Measurements from ENCODE around the gene TIAM2.

TIAM2 gene

DNA sequence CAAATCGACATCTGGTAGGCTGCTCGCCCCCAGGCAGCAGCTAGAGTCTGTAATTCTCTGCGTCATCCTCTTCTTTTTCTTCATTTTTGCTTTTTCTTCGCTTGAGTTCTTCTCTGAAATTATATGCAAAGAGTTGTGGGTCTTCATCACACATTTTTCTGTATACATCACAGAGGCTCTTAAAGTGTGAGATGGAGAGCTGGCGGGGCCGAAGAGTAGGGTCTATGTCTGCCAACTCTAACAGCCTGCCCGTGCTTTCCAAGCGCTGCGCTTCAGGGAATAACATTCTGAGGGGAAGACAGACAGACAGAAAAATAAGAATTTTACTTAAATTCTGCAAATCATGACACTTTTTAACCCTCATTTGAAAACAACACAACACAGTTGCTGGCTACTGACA lies 262.7 kb downstream of the TIAM2 start:
- H3K27me3 ChIP-seq (ENCODE audit: control insufficient read depth, insufficient read depth, low read length) = no peaks in the 10 kb centered on the region
- H3K4me3 ChIP-seq (ENCODE audit: low read length) = no peak overlapping the region
- WGBS (ENCODE audit: insufficient coverage, insufficient read length) = no CpG with 5 or more reads among the region's 9 CpGs
- H3K27ac ChIP-seq (ENCODE audit: low read length) = no peak overlapping the region
- peaks cover 2% of the 10 kb centered on the region for H3K4me1 ChIP-seq (ENCODE audit: control insufficient read depth, insufficient read depth, low read length)
- no peaks in the 10 kb centered on the region for H3K9me3 ChIP-seq (ENCODE audit: control insufficient read depth, insufficient read depth, low read length)
- H3K36me3 ChIP-seq (ENCODE audit: control insufficient read depth, insufficient read depth, low read length) = peaks cover 11% of the 10 kb centered on the region
- DNase-seq (ENCODE audit: low read depth, low spot score) = no peak

DNA sequence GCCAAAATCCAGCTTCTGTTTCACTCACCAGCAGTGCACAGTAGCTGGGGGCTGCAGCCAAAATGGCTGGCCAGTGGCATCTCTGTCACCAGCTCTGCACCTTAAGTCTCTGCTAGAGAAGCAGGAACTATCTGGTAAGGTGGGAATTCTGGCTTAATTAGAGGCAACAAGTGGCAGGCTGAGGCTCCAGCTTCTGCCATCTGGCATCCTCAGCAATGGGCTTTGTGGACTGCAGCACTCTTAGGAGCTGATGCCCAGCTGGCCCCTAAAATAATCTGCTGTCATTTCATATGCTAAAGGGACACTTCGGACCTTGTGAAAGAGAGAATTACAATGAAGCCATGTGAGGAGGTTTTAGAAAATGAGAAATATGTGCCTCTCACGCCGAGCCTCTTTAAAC lies 264.1 kb downstream of the TIAM2 start:
- no peaks in the 10 kb centered on the region for H3K27me3 ChIP-seq (ENCODE audit: control insufficient read depth, insufficient read depth, low read length)
- H3K9me3 ChIP-seq (ENCODE audit: control insufficient read depth, insufficient read depth, low read length) = no peaks in the 10 kb centered on the region
- no peak overlapping the region for H3K4me3 ChIP-seq (ENCODE audit: low read length)
- peaks cover 11% of the 10 kb centered on the region for H3K36me3 ChIP-seq (ENCODE audit: control insufficient read depth, insufficient read depth, low read length)
- no peak for DNase-seq (ENCODE audit: low read depth, low spot score)
- no peaks in the 10 kb centered on the region for H3K4me1 ChIP-seq (ENCODE audit: control insufficient read depth, insufficient read depth, low read length)
- no CpG with 5 or more reads among the region's 3 CpGs for WGBS (ENCODE audit: insufficient coverage, insufficient read length)
- no peak overlapping the region for H3K27ac ChIP-seq (ENCODE audit: low read length)

DNA sequence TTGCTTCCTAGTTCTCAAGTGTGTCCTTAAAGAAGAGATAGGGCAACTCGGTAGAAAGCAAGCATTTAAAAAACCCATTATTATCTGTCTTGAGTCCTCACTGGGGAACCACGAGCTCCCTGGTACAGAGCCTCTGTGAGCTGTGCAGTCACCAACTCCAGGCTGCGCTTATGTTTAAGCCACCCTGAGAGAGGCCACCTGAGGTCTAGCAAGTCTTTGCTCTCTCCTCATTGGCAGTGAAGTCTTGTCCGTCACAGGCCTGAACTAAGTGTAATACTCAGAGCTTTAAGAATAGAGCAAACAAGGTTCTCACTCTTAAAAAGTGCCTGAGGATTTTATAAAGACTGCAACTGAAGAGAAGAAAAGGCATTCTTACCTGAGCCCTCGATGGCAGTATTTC lies 264.8 kb downstream of the TIAM2 start:
- no peaks in the 10 kb centered on the region for H3K27me3 ChIP-seq (ENCODE audit: control insufficient read depth, insufficient read depth, low read length)
- no peak overlapping the region for H3K4me3 ChIP-seq (ENCODE audit: low read length)
- no peak overlapping the region for H3K27ac ChIP-seq (ENCODE audit: low read length)
- no CpG with 5 or more reads among the region's 5 CpGs for WGBS (ENCODE audit: insufficient coverage, insufficient read length)
- DNase-seq (ENCODE audit: low read depth, low spot score) = no peak
- no peaks in the 10 kb centered on the region for H3K9me3 ChIP-seq (ENCODE audit: control insufficient read depth, insufficient read depth, low read length)
- H3K36me3 ChIP-seq (ENCODE audit: control insufficient read depth, insufficient read depth, low read length) = peaks cover 11% of the 10 kb centered on the region
- H3K4me1 ChIP-seq (ENCODE audit: control insufficient read depth, insufficient read depth, low read length) = no peaks in the 10 kb centered on the region

DNA sequence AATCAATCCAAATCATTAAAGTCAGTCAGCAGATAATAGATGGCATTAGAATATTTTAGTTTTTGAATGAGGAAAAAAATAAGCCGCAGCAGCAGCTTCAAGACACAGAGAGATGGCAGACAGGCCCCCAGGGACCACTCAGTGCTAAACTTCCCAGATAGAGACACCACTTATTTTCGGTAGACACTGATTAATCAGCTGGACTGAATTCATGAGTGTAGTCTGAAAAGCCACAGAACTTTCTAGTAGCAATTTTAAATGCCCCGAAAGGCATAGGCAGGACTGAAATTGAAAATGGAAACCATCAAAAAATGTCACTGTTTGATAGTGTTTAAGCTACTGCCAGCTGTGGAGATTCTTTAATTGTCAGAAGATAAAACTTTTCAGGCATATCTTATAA lies 265.6 kb downstream of the TIAM2 start:
- Histone ChIP-seq H3K9me3 (ENCODE audit: control insufficient read depth, insufficient read depth, low read length) (no peaks in the 10 kb centered on the region), H3K27ac (ENCODE audit: low read length) (no peak overlapping the region), H3K4me3 (ENCODE audit: low read length) (no peak overlapping the region), H3K27me3 (ENCODE audit: control insufficient read depth, insufficient read depth, low read length) (no peaks in the 10 kb centered on the region), H3K4me1 (ENCODE audit: control insufficient read depth, insufficient read depth, low read length) (no peaks in the 10 kb centered on the region), H3K36me3 (ENCODE audit: control insufficient read depth, insufficient read depth, low read length) (peaks cover 11% of the 10 kb centered on the region)
- no peak for DNase-seq (ENCODE audit: low read depth, low spot score)
- no CpG with 5 or more reads among the region's 3 CpGs for WGBS (ENCODE audit: insufficient coverage, insufficient read length)

DNA sequence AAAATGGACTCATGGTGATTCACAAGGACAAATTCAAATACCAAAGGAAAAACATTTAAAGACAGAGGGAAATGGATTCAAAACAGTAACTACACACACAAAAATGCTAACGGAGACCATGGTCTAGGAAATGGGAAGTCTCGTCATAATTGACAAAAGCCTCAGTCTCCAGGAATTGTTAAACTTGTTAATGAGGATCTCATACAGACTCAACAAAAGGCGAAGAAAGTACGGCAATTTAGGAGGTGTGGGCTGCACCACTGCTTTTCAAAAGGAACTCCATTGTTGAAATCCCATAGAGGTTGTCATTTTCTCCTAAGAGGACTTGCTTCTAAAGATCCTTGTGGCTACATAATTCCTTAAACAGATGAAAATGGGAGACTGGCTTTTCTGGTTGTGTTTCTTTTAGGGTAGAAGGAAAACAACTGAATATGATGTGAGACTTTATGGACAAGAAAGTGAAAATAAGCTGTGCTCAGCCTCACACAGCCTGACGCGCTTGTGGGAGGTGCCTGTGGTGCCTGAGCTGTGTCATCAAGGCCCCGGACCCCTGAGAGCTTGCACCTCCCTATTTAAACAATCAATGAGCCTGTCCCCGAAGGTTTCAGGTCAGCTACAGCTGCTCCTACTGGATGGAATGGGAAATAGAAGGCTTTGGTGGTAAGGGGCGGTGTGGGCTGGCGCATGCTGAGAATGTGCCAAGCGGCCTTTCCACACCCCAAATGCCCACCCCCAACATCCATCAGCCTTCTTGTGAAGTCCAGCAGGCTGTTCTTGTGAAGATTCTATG lies 266.2 kb downstream of the TIAM2 start:
- no peaks in the 10 kb centered on the region for H3K4me1 ChIP-seq (ENCODE audit: control insufficient read depth, insufficient read depth, low read length)
- H3K36me3 ChIP-seq (ENCODE audit: control insufficient read depth, insufficient read depth, low read length) = peaks cover 11% of the 10 kb centered on the region
- no peak overlapping the region for H3K4me3 ChIP-seq (ENCODE audit: low read length)
- H3K27ac ChIP-seq (ENCODE audit: low read length) = no peak overlapping the region
- DNase-seq (ENCODE audit: low read depth, low spot score) = peak; percentile 47
- H3K9me3 ChIP-seq (ENCODE audit: control insufficient read depth, insufficient read depth, low read length) = no peaks in the 10 kb centered on the region
- WGBS (ENCODE audit: insufficient coverage, insufficient read length) = no CpG with 5 or more reads among the region's 11 CpGs
- no peaks in the 10 kb centered on the region for H3K27me3 ChIP-seq (ENCODE audit: control insufficient read depth, insufficient read depth, low read length)

DNA sequence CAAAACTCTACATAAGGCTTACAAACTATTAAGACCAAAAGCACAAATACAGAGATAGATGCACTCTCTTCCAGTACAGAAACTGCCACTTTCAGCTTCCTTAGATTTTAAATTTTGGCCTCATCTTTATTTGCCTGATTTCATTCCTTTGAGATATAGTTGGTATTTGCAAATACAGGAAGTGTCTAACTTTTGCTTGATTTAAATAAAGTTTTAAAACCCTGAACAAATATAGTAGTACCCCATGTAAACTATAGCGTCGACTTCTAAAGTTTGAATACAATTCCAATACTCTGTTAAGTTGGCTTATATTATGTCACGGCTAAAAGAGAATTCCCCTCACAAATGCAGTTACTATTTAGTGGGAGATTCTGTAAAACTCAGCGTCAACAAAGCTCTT lies 267.5 kb downstream of the TIAM2 start:
- Histone ChIP-seq H3K9me3 (ENCODE audit: control insufficient read depth, insufficient read depth, low read length) (no peaks in the 10 kb centered on the region), H3K27me3 (ENCODE audit: control insufficient read depth, insufficient read depth, low read length) (no peaks in the 10 kb centered on the region), H3K4me1 (ENCODE audit: control insufficient read depth, insufficient read depth, low read length) (no peaks in the 10 kb centered on the region), H3K27ac (ENCODE audit: low read length) (no peak overlapping the region), H3K4me3 (ENCODE audit: low read length) (no peak overlapping the region), H3K36me3 (ENCODE audit: control insufficient read depth, insufficient read depth, low read length) (peaks cover 5% of the 10 kb centered on the region; the same call in 1 of the 2 replicates)
- WGBS (ENCODE audit: insufficient coverage, insufficient read length) = no CpG with 5 or more reads among the region's 4 CpGs
- no peak for DNase-seq (ENCODE audit: low read depth, low spot score)

DNA sequence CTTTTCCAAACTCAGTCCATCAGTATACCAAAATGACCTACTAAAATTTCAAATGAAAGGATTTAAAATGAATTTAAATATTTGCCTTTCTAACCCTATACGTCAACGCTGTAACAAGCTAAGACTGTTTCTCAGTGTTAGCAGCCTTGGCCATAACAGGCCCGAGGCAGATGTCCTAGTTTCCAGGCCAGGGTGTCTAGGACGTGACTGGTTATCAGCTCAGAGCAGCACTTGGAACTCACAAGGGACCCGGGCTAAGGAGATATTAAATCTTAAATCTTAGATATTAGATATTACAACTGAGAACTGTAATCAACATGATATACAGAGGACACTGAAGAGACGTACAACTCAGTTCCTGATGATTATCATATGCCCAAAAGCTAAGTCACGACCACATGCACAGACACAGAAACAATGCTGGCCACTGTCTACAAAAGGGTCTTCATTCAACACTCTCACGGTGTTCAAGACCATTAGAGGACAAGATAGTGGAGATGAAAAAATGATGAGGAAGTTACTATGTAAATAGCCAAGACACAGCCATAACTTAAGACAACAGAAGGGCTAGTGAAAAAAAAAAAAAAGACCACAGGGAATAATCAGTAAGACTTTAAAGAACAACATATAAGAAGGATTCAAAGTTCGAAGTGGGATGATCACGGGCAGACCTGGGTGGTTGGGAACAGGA lies 268.4 kb downstream of the TIAM2 start, which contains the start of gene CLDN20:
TSS of gene CLDN20 (plus strand) at position 641 of the 691 bp plus-strand sequence. CDS start 11,707 bp downstream, outside the sequence.
- H3K27me3 ChIP-seq (ENCODE audit: control insufficient read depth, insufficient read depth, low read length) = no peaks in the 10 kb centered on the region
- peaks cover 5% of the 10 kb centered on the region; the same call in 1 of the 2 replicates for H3K36me3 ChIP-seq (ENCODE audit: control insufficient read depth, insufficient read depth, low read length)
- H3K4me3 ChIP-seq (ENCODE audit: low read length) = no peak within 1 kb of the TSS
- H3K4me1 ChIP-seq (ENCODE audit: control insufficient read depth, insufficient read depth, low read length) = no peaks in the 10 kb centered on the region
- H3K9me3 ChIP-seq (ENCODE audit: control insufficient read depth, insufficient read depth, low read length) = no peaks in the 10 kb centered on the region
- DNase-seq (ENCODE audit: low read depth, low spot score) = no peak
- no CpG with 5 or more reads among the region's 10 CpGs for WGBS (ENCODE audit: insufficient coverage, insufficient read length)
- no peak within 1 kb of the TSS for H3K27ac ChIP-seq (ENCODE audit: low read length)

DNA sequence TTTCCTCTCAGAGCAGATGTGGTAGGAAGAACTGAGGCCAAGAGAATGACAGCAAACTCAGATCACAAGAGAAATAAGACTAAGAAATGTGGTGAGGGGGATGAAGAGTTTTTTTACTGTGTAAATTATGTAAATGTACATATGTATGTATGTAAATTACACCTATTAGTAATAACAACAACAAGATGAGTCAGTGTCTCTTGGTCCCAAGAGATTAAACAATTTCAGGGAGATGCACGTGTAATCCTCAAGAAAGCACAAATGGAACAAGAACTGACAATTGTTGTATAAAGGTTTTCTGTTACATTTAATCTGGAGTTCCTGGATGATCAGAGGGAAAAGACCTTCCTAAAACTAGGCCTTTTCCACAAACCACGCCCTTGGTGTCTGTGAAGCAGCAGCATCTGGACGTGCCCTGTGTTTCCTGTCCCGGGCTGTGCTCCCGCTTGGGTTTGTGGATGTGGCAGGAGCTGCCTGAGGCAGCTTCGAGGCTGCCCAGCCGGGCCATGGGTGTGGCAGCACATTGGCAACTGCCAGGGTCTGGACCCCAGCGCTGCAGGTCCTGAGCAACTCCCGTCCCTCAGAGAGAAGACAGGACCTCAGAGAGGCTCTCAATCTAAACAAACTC lies 269.7 kb downstream of the TIAM2 start:
- WGBS (ENCODE audit: insufficient coverage, insufficient read length) = no CpG with 5 or more reads among the region's 9 CpGs
- H3K4me3 ChIP-seq (ENCODE audit: low read length) = no peak overlapping the region
- H3K27ac ChIP-seq (ENCODE audit: low read length) = no peak overlapping the region
- no peaks in the 10 kb centered on the region for H3K4me1 ChIP-seq (ENCODE audit: control insufficient read depth, insufficient read depth, low read length)
- H3K27me3 ChIP-seq (ENCODE audit: control insufficient read depth, insufficient read depth, low read length) = no peaks in the 10 kb centered on the region
- H3K36me3 ChIP-seq (ENCODE audit: control insufficient read depth, insufficient read depth, low read length) = no peaks in the 10 kb centered on the region; the same call in 1 of the 2 replicates
- DNase-seq (ENCODE audit: low read depth, low spot score) = no peak
- no peaks in the 10 kb centered on the region for H3K9me3 ChIP-seq (ENCODE audit: control insufficient read depth, insufficient read depth, low read length)

DNA sequence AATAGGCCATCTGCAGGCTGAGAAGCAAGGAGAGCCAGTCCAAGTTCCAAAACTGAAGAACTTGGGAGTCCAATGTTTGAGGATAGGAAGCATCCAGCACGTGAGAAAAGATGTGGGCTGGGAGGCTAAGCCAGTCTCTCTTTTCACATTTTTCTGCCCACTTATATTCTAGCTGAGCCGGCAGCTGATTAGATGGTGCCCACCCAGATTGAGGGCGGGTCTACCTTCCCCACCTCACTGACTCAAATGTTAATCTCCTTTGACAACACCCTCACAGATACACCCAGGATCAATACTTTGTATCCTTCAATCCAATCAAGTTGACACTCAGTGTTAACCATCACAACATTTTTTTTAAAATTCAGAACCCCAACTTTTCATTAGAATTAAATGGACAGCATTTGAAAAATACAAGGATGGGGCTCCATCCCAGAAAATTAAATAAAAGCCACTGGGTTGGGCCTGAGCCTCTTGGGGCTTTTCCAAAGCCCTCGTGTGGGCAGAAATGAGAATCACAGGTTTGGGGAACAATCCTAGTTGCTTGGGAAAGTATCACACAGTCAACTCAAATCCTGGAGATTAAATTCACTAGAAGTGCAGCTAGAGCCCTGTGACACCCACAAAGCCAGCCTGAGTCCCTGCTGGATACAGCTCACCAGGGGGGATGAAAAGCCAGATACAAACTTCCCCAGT lies 270.9 kb downstream of the TIAM2 start:
- WGBS (ENCODE audit: insufficient coverage, insufficient read length) = no CpG with 5 or more reads among the region's 4 CpGs
- H3K27me3 ChIP-seq (ENCODE audit: control insufficient read depth, insufficient read depth, low read length) = no peaks in the 10 kb centered on the region
- H3K27ac ChIP-seq (ENCODE audit: low read length) = no peak overlapping the region
- no peaks in the 10 kb centered on the region; the same call in 1 of the 2 replicates for H3K36me3 ChIP-seq (ENCODE audit: control insufficient read depth, insufficient read depth, low read length)
- DNase-seq (ENCODE audit: low read depth, low spot score) = no peak
- H3K4me1 ChIP-seq (ENCODE audit: control insufficient read depth, insufficient read depth, low read length) = no peaks in the 10 kb centered on the region
- H3K4me3 ChIP-seq (ENCODE audit: low read length) = no peak overlapping the region
- H3K9me3 ChIP-seq (ENCODE audit: control insufficient read depth, insufficient read depth, low read length) = no peaks in the 10 kb centered on the region

DNA sequence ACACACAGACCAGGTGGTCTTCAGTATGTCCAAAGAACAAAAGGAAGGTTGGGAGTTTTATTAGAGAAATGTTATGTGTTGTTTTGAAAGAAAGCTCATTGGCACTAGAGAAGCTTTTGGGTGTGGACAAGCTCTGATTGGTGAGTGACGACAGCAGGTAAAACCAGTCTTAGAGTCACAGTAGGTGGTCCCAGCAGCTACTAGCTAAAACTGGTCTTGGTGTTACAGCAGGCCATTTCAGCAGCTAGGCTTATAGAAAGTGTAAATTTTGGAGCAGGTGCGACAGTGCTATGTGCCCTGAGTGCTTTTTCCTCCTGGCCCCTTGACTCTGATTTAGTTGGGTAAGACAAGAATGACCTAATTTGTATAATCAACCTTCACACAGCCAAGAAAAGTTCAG lies 272.3 kb downstream of the TIAM2 start:
- Histone ChIP-seq H3K4me1 (ENCODE audit: control insufficient read depth, insufficient read depth, low read length) (no peaks in the 10 kb centered on the region), H3K27ac (ENCODE audit: low read length) (no peak overlapping the region), H3K27me3 (ENCODE audit: control insufficient read depth, insufficient read depth, low read length) (no peaks in the 10 kb centered on the region), H3K36me3 (ENCODE audit: control insufficient read depth, insufficient read depth, low read length) (no peaks in the 10 kb centered on the region; the same call in 1 of the 2 replicates), H3K4me3 (ENCODE audit: low read length) (no peak overlapping the region), H3K9me3 (ENCODE audit: control insufficient read depth, insufficient read depth, low read length) (no peaks in the 10 kb centered on the region)
- no CpG with 5 or more reads among the region's 2 CpGs for WGBS (ENCODE audit: insufficient coverage, insufficient read length)
- no peak for DNase-seq (ENCODE audit: low read depth, low spot score)
